OCI-LY3 (cell line): ENCODE data around the gene SDHAF2.
"Not testable (repeated sequence)": the region's sequence is repeated elsewhere in the genome, so short reads cannot be mapped to it uniquely, and the experiment has no call there.

Source experiments
- H2AFZ ChIP-seq: fragments of 200-600, 300-600 bp; shearing (Covaris generic); 2 replicates; pipeline ENCODE4 v1.6.0; 2014; ENCODE audit warnings: antibody characterized with exemption, low read depth, low read length
- H3K27ac ChIP-seq: fragments of 200-600, 300-600 bp; sonication (generic); 2 replicates; pipeline ENCODE4 v1.5.1; 2014; ENCODE audit warnings: mild to moderate bottlenecking, low read length, moderate library complexity, mixed read lengths
- H3K27me3 ChIP-seq: fragments of 200-600, 300-600 bp; sonication (generic); 2 replicates; pipeline ENCODE4 v1.6.1; 2014; ENCODE audit warnings: low read depth, low read length, mixed read lengths
- H3K36me3 ChIP-seq: fragments of 200-600, 300-600 bp; sonication (generic); replicated peaks from 2 replicates; pipeline ENCODE3; 2014; ENCODE audit warnings: low read depth, low read length, mixed read lengths
- H3K4me1 ChIP-seq: fragments of 300-600, 200-600 bp; sonication (generic); 2 replicates; pipeline ENCODE4 v1.6.1; 2014; ENCODE audit warnings: low read length, mixed read lengths
- H3K4me2 ChIP-seq: fragments of 200-600, 300-600 bp; sonication (generic); 2 replicates; pipeline ENCODE4 v1.6.1; 2014; ENCODE audit warnings: low read length, mixed read lengths
- H3K4me3 ChIP-seq: fragments of 300-600, 200-600 bp; sonication (generic); 2 replicates; pipeline ENCODE4 v1.5.1; 2014; ENCODE audit warnings: antibody characterized with exemption, mild to moderate bottlenecking, low read length, moderate library complexity
- H3K79me2 ChIP-seq: fragments of 300-600, 200-600 bp; shearing (Covaris generic); 2 replicates; pipeline ENCODE4 v1.6.1; 2014; ENCODE audit warnings: mild to moderate bottlenecking, low read length, mixed read lengths
- H3K9ac ChIP-seq: fragments of 300-600, 200-600 bp; shearing (Covaris generic); 2 replicates; pipeline ENCODE4 v1.6.0; 2014; ENCODE audit warnings: mild to moderate bottlenecking, low read length, moderate library complexity
- H3K9me3 ChIP-seq: fragments of 200-600, 300-600 bp; shearing (Covaris generic); 2 replicates; pipeline ENCODE4 v1.6.1; 2014; ENCODE audit warnings: low read length, mixed read lengths; ENCODE audit not compliant: insufficient read depth
- H4K20me1 ChIP-seq: fragments of 200-600, 300-600 bp; sonication (generic); 2 replicates; pipeline ENCODE4 v1.6.1; 2016; ENCODE audit warnings: low read length, mixed read lengths; ENCODE audit not compliant: insufficient read depth
- EZH2phosphoT487 ChIP-seq: fragments of 200-600 bp; shearing (Covaris generic); IDR thresholded peaks from 2 replicates; pipeline ENCODE4 v1.6.1; 2018; ENCODE audit warnings: antibody characterized with exemption, mixed run types, low read depth
- TF ChIP-seq, protein P1 (sequence below): fragments of 200-600, 300-600 bp; sonication (generic); IDR thresholded peaks from 2 replicates; pipeline ENCODE4 v1.5.1; 2014; ENCODE audit warnings: antibody characterized with exemption, low read length, low read depth

SDHAF2 gene

DNA sequence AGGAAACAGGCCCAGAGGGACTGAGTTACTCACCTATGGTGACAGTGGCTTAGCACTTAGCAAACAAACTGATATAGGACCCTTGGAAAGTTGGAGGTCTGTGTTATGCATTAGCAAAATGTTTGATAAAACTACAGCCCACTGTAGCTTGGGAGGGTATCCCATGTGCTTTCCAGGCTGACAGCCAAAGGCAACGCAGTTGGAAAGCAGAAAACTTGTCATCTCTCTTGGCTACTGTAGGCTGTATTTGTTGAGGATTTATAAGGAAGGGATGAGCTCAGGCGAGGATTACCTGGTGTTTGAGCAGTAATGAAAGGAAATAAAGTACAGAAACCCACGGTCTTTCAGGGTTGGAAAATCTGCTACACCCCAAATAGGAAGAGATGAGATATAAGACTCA is 23.8 kb downstream of the SDHAF2 start:
- Histone ChIP-seq H3K9me3 (no peaks in the 10 kb centered on the region), H3K36me3 (peaks cover 21% of the 10 kb centered on the region), H3K4me2 (no peak overlapping the region), H3K79me2 (no peaks in the 10 kb centered on the region), H3K27me3 (no peaks in the 10 kb centered on the region), H4K20me1 (no peaks in the 10 kb centered on the region), H3K27ac (no peak overlapping the region), H3K9ac (no peak overlapping the region), H2AFZ (no peak overlapping the region), H3K4me3 (no peak overlapping the region), H3K4me1 (no peaks in the 10 kb centered on the region)
- TF ChIP-seq EZH2phosphoT487: no peak
- TF ChIP-seq, protein P1, sequence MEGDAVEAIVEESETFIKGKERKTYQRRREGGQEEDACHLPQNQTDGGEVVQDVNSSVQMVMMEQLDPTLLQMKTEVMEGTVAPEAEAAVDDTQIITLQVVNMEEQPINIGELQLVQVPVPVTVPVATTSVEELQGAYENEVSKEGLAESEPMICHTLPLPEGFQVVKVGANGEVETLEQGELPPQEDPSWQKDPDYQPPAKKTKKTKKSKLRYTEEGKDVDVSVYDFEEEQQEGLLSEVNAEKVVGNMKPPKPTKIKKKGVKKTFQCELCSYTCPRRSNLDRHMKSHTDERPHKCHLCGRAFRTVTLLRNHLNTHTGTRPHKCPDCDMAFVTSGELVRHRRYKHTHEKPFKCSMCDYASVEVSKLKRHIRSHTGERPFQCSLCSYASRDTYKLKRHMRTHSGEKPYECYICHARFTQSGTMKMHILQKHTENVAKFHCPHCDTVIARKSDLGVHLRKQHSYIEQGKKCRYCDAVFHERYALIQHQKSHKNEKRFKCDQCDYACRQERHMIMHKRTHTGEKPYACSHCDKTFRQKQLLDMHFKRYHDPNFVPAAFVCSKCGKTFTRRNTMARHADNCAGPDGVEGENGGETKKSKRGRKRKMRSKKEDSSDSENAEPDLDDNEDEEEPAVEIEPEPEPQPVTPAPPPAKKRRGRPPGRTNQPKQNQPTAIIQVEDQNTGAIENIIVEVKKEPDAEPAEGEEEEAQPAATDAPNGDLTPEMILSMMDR: no peak

- H2AFZ ChIP-seq: no peak overlapping the region
Measured at GRCh38 chr11:61454520-61454919, 24.6 kb downstream of the SDHAF2 start.

GRCh38 chr11:61460474-61460881 is 30.6 kb downstream of the SDHAF2 start:
- TF ChIP-seq, protein P1: no peak
- no peak for TF ChIP-seq EZH2phosphoT487
- Histone ChIP-seq H3K9ac (no peak overlapping the region), H3K27me3 (no peaks in the 10 kb centered on the region), H3K79me2 (no peaks in the 10 kb centered on the region), H3K9me3 (no peaks in the 10 kb centered on the region), H3K4me3 (no peak overlapping the region), H3K36me3 (no peaks in the 10 kb centered on the region), H3K4me1 (no peaks in the 10 kb centered on the region), H3K27ac (no peak overlapping the region), H2AFZ (no peak overlapping the region), H3K4me2 (no peak overlapping the region), H4K20me1 (no peaks in the 10 kb centered on the region)

More at GRCh38 chr11:61454520-61454919, 24.6 kb downstream of the SDHAF2 start:
- Histone ChIP-seq H3K4me2 (no peak overlapping the region), H3K27ac (no peak overlapping the region), H3K9me3 (no peaks in the 10 kb centered on the region), H3K4me1 (no peaks in the 10 kb centered on the region), H3K36me3 (peaks cover 14% of the 10 kb centered on the region), H3K79me2 (no peaks in the 10 kb centered on the region), H3K9ac (no peak overlapping the region), H3K4me3 (no peak overlapping the region), H4K20me1 (no peaks in the 10 kb centered on the region), H3K27me3 (no peaks in the 10 kb centered on the region)
- no peak for TF ChIP-seq EZH2phosphoT487
- TF ChIP-seq, protein P1: no peak

DNA sequence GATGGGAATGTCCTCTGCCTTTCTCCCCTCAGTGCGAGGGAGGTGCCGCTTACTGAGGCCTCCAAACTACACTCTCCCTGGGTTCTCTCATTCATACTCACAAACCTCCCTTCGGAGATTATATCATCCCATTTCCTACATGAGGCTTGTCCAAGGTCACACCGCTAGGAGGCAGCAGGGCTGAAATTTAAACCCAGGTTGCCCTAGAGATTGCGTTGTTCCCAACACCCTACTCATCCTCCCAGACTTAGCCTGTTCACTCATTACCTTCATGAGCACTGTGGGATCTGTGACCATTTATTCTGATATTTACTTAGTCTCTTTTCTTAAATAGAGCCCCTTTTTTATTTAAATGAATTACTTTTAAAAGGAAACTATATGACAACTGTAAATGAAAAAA is 31.1 kb downstream of the SDHAF2 start:
- Histone ChIP-seq H3K36me3 (no peaks in the 10 kb centered on the region), H3K4me2 (no peak overlapping the region), H2AFZ (no peak overlapping the region), H3K79me2 (no peaks in the 10 kb centered on the region), H3K27ac (no peak overlapping the region), H3K9ac (no peak overlapping the region), H4K20me1 (no peaks in the 10 kb centered on the region), H3K9me3 (no peaks in the 10 kb centered on the region), H3K27me3 (no peaks in the 10 kb centered on the region), H3K4me1 (no peaks in the 10 kb centered on the region), H3K4me3 (no peak overlapping the region)
- TF ChIP-seq, protein P1: no peak
- TF ChIP-seq EZH2phosphoT487: no peak

DNA sequence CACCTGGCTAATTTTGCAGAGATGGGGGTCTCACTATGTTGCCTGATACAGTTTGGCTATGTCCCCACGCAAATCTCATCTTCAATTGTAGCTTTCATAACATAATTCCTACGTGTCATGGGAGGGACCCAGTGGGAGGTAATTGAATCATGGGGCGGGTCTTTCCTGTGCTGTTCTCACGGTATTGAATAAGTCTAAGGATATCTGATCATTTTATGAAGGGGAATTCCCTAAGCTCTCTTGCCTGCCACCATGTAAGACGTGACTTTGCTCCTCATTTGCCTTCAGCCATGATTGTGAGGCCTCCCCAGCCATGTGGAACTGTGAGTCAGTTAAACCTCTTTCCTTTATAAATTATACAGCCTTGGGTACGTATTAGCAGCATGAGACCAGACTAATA is 37.7 kb downstream of the SDHAF2 start:
- not testable (repeated sequence) for H3K27ac ChIP-seq, H4K20me1 ChIP-seq, H3K27me3 ChIP-seq, H2AFZ ChIP-seq, H3K9me3 ChIP-seq, H3K9ac ChIP-seq, H3K79me2 ChIP-seq, H3K4me2 ChIP-seq, H3K4me3 ChIP-seq, H3K4me1 ChIP-seq
- H3K36me3 ChIP-seq: peaks cover 10% of the 10 kb centered on the region
